Mucosa of rectum (tissue), 2 donors: ENCODE results near the gene HCST.

ENCODE experiments used
- H3K27ac ChIP-seq, 2 donors: one replicate each; pipeline ENCODE4 v1.7.0; 2013; ENCODE audit warnings: inconsistent platforms in 2 of 2, low read depth in 2 of 2, low read length in 2 of 2
- H3K27me3 ChIP-seq, 2 donors: one replicate each; pipeline ENCODE4 v1.7.0; 2013; ENCODE audit warnings: low read length in 2 of 2; ENCODE audit not compliant: control insufficient read depth in 2 of 2, insufficient read depth in 2 of 2
- H3K36me3 ChIP-seq, 2 donors: one replicate each; pipeline ENCODE4 v1.7.0; 2013; ENCODE audit warnings: low read length in 2 of 2; ENCODE audit not compliant: control insufficient read depth in 2 of 2, insufficient read depth in 2 of 2
- H3K4me1 ChIP-seq, 2 donors: one replicate each; pipeline ENCODE4 v1.7.0; 2013; ENCODE audit warnings: low read length in 2 of 2, mild to moderate bottlenecking in 1 of 2; ENCODE audit not compliant: control insufficient read depth in 2 of 2, insufficient read depth in 2 of 2
- H3K4me3 ChIP-seq, 2 donors: one replicate each; pipeline ENCODE4 v1.7.0; 2013; ENCODE audit warnings: low read length in 2 of 2
- H3K9ac ChIP-seq, 2 donors: one replicate each; pipeline ENCODE4 v1.7.0; 2013; ENCODE audit warnings: low read length in 2 of 2, low read depth in 1 of 2, mild to moderate bottlenecking in 1 of 2
- H3K9me3 ChIP-seq, 2 donors: one replicate each; pipeline ENCODE4 v1.7.0; 2013; ENCODE audit warnings: low read length in 2 of 2; ENCODE audit not compliant: control insufficient read depth in 2 of 2
- donor health status: healthy.
- donor health status: Normal muscosa, but diverticular disease.

HCST gene

DNA sequence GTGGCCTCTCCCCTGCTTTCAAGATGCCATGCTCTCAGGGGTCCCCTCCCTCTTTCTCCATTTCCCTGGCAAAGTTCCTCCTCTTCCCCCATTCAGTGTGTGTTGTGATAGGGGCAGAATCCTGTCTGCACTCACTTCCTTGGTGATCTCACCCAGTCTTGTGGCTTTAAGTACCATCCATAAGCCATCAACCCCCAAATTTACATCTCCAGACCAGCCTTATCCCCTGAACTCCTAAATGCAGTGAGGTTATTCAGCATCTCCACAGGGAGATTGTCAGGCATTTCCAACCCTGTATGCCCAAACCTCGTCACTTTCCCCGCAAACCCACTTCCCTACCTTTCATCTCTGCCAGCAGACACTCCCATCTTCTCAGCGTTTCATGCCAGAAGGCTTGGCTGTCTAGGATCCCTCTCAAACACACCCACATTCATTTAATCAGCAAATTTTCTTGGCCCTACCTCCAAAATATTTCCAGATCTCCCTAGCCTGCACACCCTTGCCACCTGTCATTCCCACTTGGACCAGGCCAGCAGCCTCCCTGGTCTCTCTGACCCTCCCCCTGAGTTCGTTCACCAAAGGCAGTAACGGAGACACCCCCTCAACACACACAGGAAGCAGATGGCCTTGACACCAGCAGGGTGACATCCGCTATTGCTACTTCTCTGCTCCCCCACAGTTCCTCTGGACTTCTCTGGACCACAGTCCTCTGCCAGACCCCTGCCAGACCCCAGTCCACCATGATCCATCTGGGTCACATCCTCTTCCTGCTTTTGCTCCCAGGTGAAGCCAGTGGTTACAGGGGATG lies at the start of gene HCST:
HCST (plus strand) TSS at position 676 of the 808 bp plus-strand sequence; CDS start at position 741, 65 bp downstream.
- Histone ChIP-seq H3K9me3 (no peaks in the 10 kb centered on the region), H3K4me3 (peak within 1 kb of the TSS; percentile 45 to 60), H3K36me3 (peaks cover 0 to 4% of the 10 kb centered on the region in 2 donors), H3K27me3 (no peaks in the 10 kb centered on the region), H3K9ac (peak within 1 kb of the TSS; percentile 47), H3K27ac (peak within 1 kb of the TSS; percentile 64 to 85), H3K4me1 (peaks cover 10 to 12% of the 10 kb centered on the region in 2 donors)

GRCh38 chr19:35853038-35853756 lies 49.1 kb upstream of the HCST start:
- Histone ChIP-seq H3K9me3 (no peaks in the 10 kb centered on the region), H3K27ac (no peak overlapping the region), H3K27me3 (peaks cover 21 to 32% of the 10 kb centered on the region in 2 donors), H3K9ac (no peak overlapping the region), H3K36me3 (no peaks in the 10 kb centered on the region), H3K4me3 (no peak overlapping the region), H3K4me1 (no peaks in the 10 kb centered on the region)

GRCh38 chr19:35856546-35857149 lies 45.7 kb upstream of the HCST start, which contains the start of gene KIRREL2:
Gene KIRREL2, plus strand, starts transcription at chr19:35856911. Its CDS starts 209 bp downstream, at chr19:35857120.
- H3K4me1 ChIP-seq = no peaks in the 10 kb centered on the region
- H3K27me3 ChIP-seq = peaks cover 38 to 52% of the 10 kb centered on the region in 2 donors
- no peaks in the 10 kb centered on the region for H3K9me3 ChIP-seq
- no peak within 1 kb of the TSS for H3K27ac ChIP-seq
- peak within 1 kb of the TSS; percentile 2 to 48 for H3K4me3 ChIP-seq
- H3K36me3 ChIP-seq = no peaks in the 10 kb centered on the region
- H3K9ac ChIP-seq = no peak within 1 kb of the TSS

DNA sequence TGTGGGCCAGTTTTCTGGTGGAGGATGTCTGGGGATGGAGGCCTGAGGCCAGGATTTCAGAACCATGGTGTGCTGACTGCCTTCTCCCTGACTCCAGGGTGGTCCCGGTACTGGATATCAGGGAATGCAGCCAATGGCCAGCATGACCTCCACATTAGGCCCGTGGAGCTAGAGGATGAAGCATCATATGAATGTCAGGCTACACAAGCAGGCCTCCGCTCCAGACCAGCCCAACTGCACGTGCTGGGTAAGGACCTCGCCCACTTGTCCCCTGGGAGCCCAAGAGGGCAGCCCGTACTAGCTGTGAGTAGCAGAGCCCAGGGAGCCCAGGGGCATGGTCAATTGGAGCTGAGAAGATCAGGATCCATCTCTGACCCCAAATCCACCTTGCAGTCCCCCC lies 44.0 kb upstream of the HCST start:
- H3K27me3 ChIP-seq = peaks cover 40 to 63% of the 10 kb centered on the region in 2 donors
- no peaks in the 10 kb centered on the region for H3K36me3 ChIP-seq
- no peak overlapping the region for H3K9ac ChIP-seq
- H3K4me3 ChIP-seq = no peak overlapping the region
- no peaks in the 10 kb centered on the region for H3K4me1 ChIP-seq
- H3K27ac ChIP-seq = no peak overlapping the region
- no peaks in the 10 kb centered on the region for H3K9me3 ChIP-seq

DNA sequence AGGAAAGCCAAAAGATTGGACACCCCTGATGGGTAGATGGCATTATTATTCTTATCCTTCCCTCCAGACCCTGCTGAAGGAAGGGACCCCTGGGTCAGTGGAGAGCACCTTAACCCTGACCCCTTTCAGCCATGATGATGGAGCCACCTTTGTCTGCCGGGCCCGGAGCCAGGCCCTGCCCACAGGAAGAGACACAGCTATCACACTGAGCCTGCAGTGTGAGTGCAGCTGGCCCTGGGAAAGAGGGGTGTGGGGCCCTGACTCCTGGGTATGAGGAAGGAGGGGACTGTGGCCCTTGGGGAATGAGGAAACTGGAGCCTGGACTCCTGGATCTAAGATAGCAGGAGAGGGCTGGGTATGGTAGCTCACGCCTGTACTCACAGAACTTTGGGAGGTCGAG lies 42.9 kb upstream of the HCST start:
- Histone ChIP-seq H3K27ac (no peak overlapping the region), H3K9ac (no peak overlapping the region), H3K27me3 (peaks cover 39 to 61% of the 10 kb centered on the region in 2 donors), H3K4me1 (no peaks in the 10 kb centered on the region), H3K36me3 (no peaks in the 10 kb centered on the region), H3K4me3 (no peak overlapping the region), H3K9me3 (no peaks in the 10 kb centered on the region)

- H3K9me3 ChIP-seq = no peaks in the 10 kb centered on the region
- no peaks in the 10 kb centered on the region for H3K4me1 ChIP-seq
- no peak overlapping the region for H3K4me3 ChIP-seq
- H3K9ac ChIP-seq = no peak overlapping the region
- peaks cover 33 to 52% of the 10 kb centered on the region in 2 donors for H3K27me3 ChIP-seq
- no peak overlapping the region for H3K27ac ChIP-seq
- H3K36me3 ChIP-seq = no peaks in the 10 kb centered on the region
Measured at GRCh38 chr19:35860436-35860817, 41.9 kb upstream of the HCST start.

GRCh38 chr19:35860818-35861639 lies 41.3 kb upstream of the HCST start:
- Histone ChIP-seq H3K9ac (no peak overlapping the region), H3K9me3 (no peaks in the 10 kb centered on the region), H3K27ac (no peak overlapping the region), H3K27me3 (peaks cover 28 to 52% of the 10 kb centered on the region in 2 donors), H3K4me3 (no peak overlapping the region), H3K4me1 (no peaks in the 10 kb centered on the region), H3K36me3 (no peaks in the 10 kb centered on the region)

GRCh38 chr19:35861640-35862160 lies 40.6 kb upstream of the HCST start:
- Histone ChIP-seq H3K4me3 (no peak overlapping the region), H3K4me1 (no peaks in the 10 kb centered on the region), H3K27me3 (peaks cover 25 to 47% of the 10 kb centered on the region in 2 donors), H3K36me3 (no peaks in the 10 kb centered on the region), H3K9ac (no peak overlapping the region), H3K27ac (no peak overlapping the region), H3K9me3 (no peaks in the 10 kb centered on the region)

DNA sequence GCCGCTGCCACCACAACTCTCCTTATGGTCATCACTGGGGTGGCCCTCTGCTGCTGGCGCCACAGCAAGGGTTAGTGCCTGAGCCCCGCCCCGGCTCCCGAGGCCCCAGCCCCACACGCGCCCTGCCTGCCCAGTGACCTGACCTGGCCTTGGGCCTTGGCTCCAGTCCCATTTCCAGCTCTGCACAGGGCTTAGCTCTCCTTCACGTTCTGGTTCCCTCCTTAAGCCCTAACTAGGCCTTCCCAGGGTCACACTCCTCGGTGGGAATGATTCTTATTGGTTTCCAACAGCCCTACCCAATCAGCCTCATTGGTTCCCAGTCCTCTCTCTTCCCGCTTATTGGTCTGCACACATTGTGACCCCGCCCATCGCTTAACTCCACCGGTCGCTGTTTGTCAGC lies 39.8 kb upstream of the HCST start:
- no peaks in the 10 kb centered on the region for H3K9me3 ChIP-seq
- no peak overlapping the region for H3K4me3 ChIP-seq
- no peaks in the 10 kb centered on the region for H3K4me1 ChIP-seq
- no peak overlapping the region for H3K27ac ChIP-seq
- no peak overlapping the region for H3K9ac ChIP-seq
- peaks cover 23 to 44% of the 10 kb centered on the region in 2 donors for H3K27me3 ChIP-seq
- no peaks in the 10 kb centered on the region for H3K36me3 ChIP-seq
